HepG2 (cell line): Measurements from ENCODE around the gene TIPRL. TPM values are rescaled to one million over a fixed set of nuclear protein-coding genes. Genes with fewer than 3 reads are reported as not detected.

Experiments used
- ATAC-seq: fragments of 200-7000 bp; cut with Tn5 transposase; 3 replicates; pipeline ENCODE4 v1.9.1; 2020; ENCODE audit warnings: mild to moderate bottlenecking, moderate library complexity
- BruUV-seq: library from RNA; stranded (reverse); fragments of 400-500 nt; replicated peaks from 2 replicates; lab custom pipeline; 2021; lab: Mats Ljungman, UMichigan
- CTCF ChIA-PET: fragments of 300-600 bp; formaldehyde crosslinking; extraction: SDS; loops from one replicate; lab custom pipeline; 2021; ENCODE audit warnings: low total read pairs, inconsistent platforms, low intra/inter-chr PET ratio; lab: Yijun Ruan, JAX
- POLR2A ChIA-PET: fragments of 350-600 bp; sonication (Branson Sonifier 250); formaldehyde crosslinking; loops from one replicate; lab custom pipeline; 2020; ENCODE audit warnings: antibody characterized with exemption, inconsistent platforms; lab: Yijun Ruan, JAX
- DNase-seq: peaks from one replicate; pipeline ENCODE4 v3.0.0-alpha.2; 2015; ENCODE audit warnings: low spot score
- FAIRE-seq: peaks from 3 replicates; lab custom pipeline; 2011; peaks lifted over from hg19 to GRCh38; lab: Jason Lieb, UNC
- H2AFZ ChIP-seq: one replicate; pipeline ENCODE4 v1.6.1; 2011; ENCODE audit warnings: low read length, inconsistent platforms
- H3K27ac ChIP-seq: fragments of 300-600 bp; 3 replicates; pipeline ENCODE4 v1.8.0; 2011; ENCODE audit warnings: mixed run types, mild to moderate bottlenecking, mixed read lengths, low read length, inconsistent platforms; ENCODE audit not compliant: insufficient read depth; ENCODE audit errors: extremely low read length
- H3K27me3 ChIP-seq, 2 experiments: fragments of 200-600 bp in 1 of 2; 2 replicates in 1 of 2; 3 replicates in 1 of 2; pipeline versions ENCODE4 v1.6.0 to v1.8.0; 2011; ENCODE audit warnings: low read length in 2 of 2, mild to moderate bottlenecking in 2 of 2, moderate library complexity in 2 of 2, inconsistent platforms in 1 of 2; ENCODE audit not compliant: insufficient read depth in 2 of 2, control insufficient read depth in 1 of 2
- H3K36me3 ChIP-seq, 2 experiments: fragments of 200-600 bp in 1 of 2; replicated peaks in 1 of 2; 2 replicates in 1 of 2; 3 replicates in 1 of 2; pipeline versions ENCODE4 v1.5.1 to v1.8.0; 2011; ENCODE audit warnings: low read length in 2 of 2, inconsistent platforms in 1 of 2; ENCODE audit not compliant: insufficient read depth in 2 of 2, control insufficient read depth in 1 of 2
- H3K4me1 ChIP-seq: 2 replicates; pipeline ENCODE4 v1.5.1; 2012; ENCODE audit warnings: low read length, inconsistent platforms; ENCODE audit not compliant: insufficient read depth
- H3K4me2 ChIP-seq: 2 replicates; pipeline ENCODE4 v1.6.0; 2011; ENCODE audit warnings: low read depth, low read length, inconsistent platforms
- H3K4me3 ChIP-seq, 3 experiments: fragments of 200-600 bp in 1 of 3; sonication (generic), shearing (Covaris generic) in 1 of 3; replicated peaks in 1 of 3; 2 replicates each; pipeline ENCODE4 v1.5.1; 2011 to 2016; ENCODE audit warnings: low read length in 3 of 3, inconsistent platforms in 2 of 3, low read depth in 2 of 3, mild to moderate bottlenecking in 2 of 3, control low read depth in 1 of 3, mixed read lengths in 1 of 3; ENCODE audit not compliant: insufficient read depth in 1 of 3
- H3K79me2 ChIP-seq: one replicate; pipeline ENCODE4 v1.6.1; 2011; ENCODE audit warnings: low read length, inconsistent platforms; ENCODE audit not compliant: insufficient read depth
- H3K9ac ChIP-seq: 2 replicates; pipeline ENCODE4 v1.6.0; 2011; ENCODE audit warnings: mild to moderate bottlenecking, low read depth, low read length, inconsistent platforms; ENCODE audit not compliant: insufficient read depth
- H3K9me3 ChIP-seq: 2 replicates; pipeline ENCODE4 v1.5.1; 2012; ENCODE audit warnings: mild to moderate bottlenecking, low read length
- H4K20me1 ChIP-seq: 2 replicates; pipeline ENCODE4 v1.6.0; 2011; ENCODE audit warnings: inconsistent platforms, mild to moderate bottlenecking, low read length, moderate library complexity; ENCODE audit not compliant: insufficient read depth
- CHD4 ChIP-seq: fragments of 200-600 bp; sonication (generic); IDR thresholded peaks from 2 replicates; pipeline ENCODE4 v1.7.0; 2017; ENCODE audit warnings: mild to moderate bottlenecking, low read length, borderline replicate concordance
- DDIT3 ChIP-seq: sonication (generic); formaldehyde crosslinking; IDR thresholded peaks from 2 replicates; pipeline ENCODE4 v1.4.0; 2020; ENCODE audit warnings: mild to moderate bottlenecking, missing genetic modification reagents
- ELK4 ChIP-seq: sonication (generic); formaldehyde crosslinking; IDR thresholded peaks from 2 replicates; pipeline ENCODE4 v1.9.0; 2021; ENCODE audit warnings: missing genetic modification reagents, borderline replicate concordance
- GPBP1L1 ChIP-seq: sonication (generic); formaldehyde crosslinking; IDR thresholded peaks from 2 replicates; pipeline ENCODE4 v1.5.0; 2020; ENCODE audit warnings: mild to moderate bottlenecking, missing genetic modification reagents
- KAT2B ChIP-seq: fragments of 150-350 bp; IDR thresholded peaks from 2 replicates; pipeline ENCODE4 v1.6.1; 2014; ENCODE audit warnings: low read depth, low read length, borderline replicate concordance
- MTF2 ChIP-seq: sonication (generic); formaldehyde crosslinking; IDR thresholded peaks from 2 replicates; pipeline ENCODE4 v1.5.0; 2020; ENCODE audit warnings: missing genetic modification reagents, borderline replicate concordance
- RBAK ChIP-seq: sonication (generic); formaldehyde crosslinking; IDR thresholded peaks from 2 replicates; pipeline ENCODE4 v1.5.1; 2020; ENCODE audit warnings: mild to moderate bottlenecking, missing genetic modification reagents
- RFXANK ChIP-seq: IDR thresholded peaks from 2 replicates; pipeline ENCODE4 v1.6.1; 2016
- ZNF207 ChIP-seq: fragments of 450-650 bp; IDR thresholded peaks from 2 replicates; pipeline ENCODE4 v1.6.1; 2016; ENCODE audit warnings: antibody characterized with exemption, borderline replicate concordance
- ZNF232 ChIP-seq: sonication (generic); formaldehyde crosslinking; IDR thresholded peaks from 2 replicates; pipeline ENCODE4 v1.4.0; 2020; ENCODE audit warnings: missing genetic modification reagents, borderline replicate concordance
- WGBS: methylation state at CpG from one replicate; pipeline ENCODE4 v1.1.6; 2017; ENCODE audit warnings: low lambda C conversion rate; 5-methylcytosine and 5-hydroxymethylcytosine counted together
- in situ Hi-C: cut with HindIII; loops from 2 replicates; pipeline ENCODE4 v1.10.0; 2017; ENCODE audit warnings: low pct_unique_long_range_greater_than_20kb; ENCODE audit not compliant: extremely low pct_ligation_motif_present
- intact Hi-C: fragments of 100-400 bp; cut with micrococcal nuclease; formaldehyde crosslinking; loops from one replicate; pipeline ENCODE4 v1.10.0; 2022; ENCODE audit not compliant: unreplicated experiment
- polyA plus RNA-seq, 8 experiments: library from polyadenylated mRNA; depleted of rRNA in 3 of 8; stranded (reverse) in 7 of 8; unstranded in 1 of 8; fragments of >200 nt; fragmentation: Illumina TruSeq in 4 of 8; extraction: Trizol in 4 of 8; gene quantifications; 2 replicates each; pipeline versions ENCODE4 v1.2.1 to v1.2.3, GENCODE V29; 2011 to 2016; ENCODE audit warnings: low read depth in 4 of 8, missing spikeins in 1 of 8, mixed read lengths in 1 of 8; ENCODE audit not compliant: insufficient read depth in 1 of 8
- total RNA-seq, 5 experiments: library from RNA; depleted of rRNA; stranded (reverse); fragments of >200 nt; fragmentation: Illumina TruSeq; extraction: Trizol; gene quantifications; 2 replicates each; pipeline ENCODE4 v1.2.3, GENCODE V29; 2016; ENCODE audit warnings: low read depth in 1 of 5

The TIPRL gene
- total and polyA plus RNA-seq, 2 of the 13 experiments (the other 11 are each of a cell fraction or from before 2014, with no cell fraction given): 10.1 to 22.8 TPM

- BruUV-seq: no TSS peak
- in situ Hi-C loops: no loop called here
- no peaks in the 10 kb centered on the region for H4K20me1 ChIP-seq
- H3K79me2 ChIP-seq: no peaks in the 10 kb centered on the region
- no peak overlapping the region for H3K27ac ChIP-seq
- no peak overlapping the region for H2AFZ ChIP-seq
- H3K9me3 ChIP-seq: no peaks in the 10 kb centered on the region
- H3K36me3 ChIP-seq: peaks cover 0 to 16% of the 10 kb centered on the region in 2 experiments; a peak in 3 of 5 replicates
- 64% methylated on average over 3 of the region's 3 CpGs for WGBS
- no peak overlapping the region for H3K4me2 ChIP-seq
- H3K27me3 ChIP-seq: no peaks in the 10 kb centered on the region
- H3K4me3 ChIP-seq: no peak overlapping the region
- DNase-seq: no peak
- no peak for ATAC-seq
- H3K4me1 ChIP-seq: peaks cover 16% of the 10 kb centered on the region
- intact Hi-C loops: no loop called here
- POLR2A ChIA-PET: no interaction called here
- FAIRE-seq: no peak
- CTCF ChIA-PET: no interaction called here
- TF ChIP-seq ZNF207: no peak
- no peak for TF ChIP-seq ELK4
- no peak for TF ChIP-seq RFXANK (CRISPR knock-in tag)
- TF ChIP-seq DDIT3 (CRISPR knock-in tag): no peak
- no peak for TF ChIP-seq KAT2B
- no peak for TF ChIP-seq ZNF232 (CRISPR knock-in tag)
- no peak for TF ChIP-seq MTF2 (CRISPR knock-in tag)
- TF ChIP-seq RBAK (CRISPR knock-in tag): no peak
- TF ChIP-seq GPBP1L1: no peak
- TF ChIP-seq CHD4: no peak
- H3K9ac ChIP-seq: no peak overlapping the region
Measured at GRCh38 chr1:168199056-168199455, 20.3 kb downstream of the TIPRL start.
